HepG2 (cell line): Measurements from ENCODE around the gene GSTM2. TPM values are rescaled to one million over a fixed set of nuclear protein-coding genes. Genes with fewer than 3 reads are reported as not detected.
"Not testable (repeated sequence)": the region's sequence is repeated elsewhere in the genome, so short reads cannot be mapped to it uniquely, and the experiment has no call there.

Experiments
- ATAC-seq: fragments of 200-7000 bp; cut with Tn5 transposase; 3 replicates; pipeline ENCODE4 v1.9.1; 2020; ENCODE audit warnings: mild to moderate bottlenecking, moderate library complexity
- BruUV-seq: library from RNA; stranded (reverse); fragments of 400-500 nt; replicated peaks from 2 replicates; lab custom pipeline; 2021; lab: Mats Ljungman, UMichigan
- CTCF ChIA-PET: fragments of 300-600 bp; formaldehyde crosslinking; extraction: SDS; loops from one replicate; lab custom pipeline; 2021; ENCODE audit warnings: low total read pairs, inconsistent platforms, low intra/inter-chr PET ratio; lab: Yijun Ruan, JAX
- POLR2A ChIA-PET: fragments of 350-600 bp; sonication (Branson Sonifier 250); formaldehyde crosslinking; loops from one replicate; lab custom pipeline; 2020; ENCODE audit warnings: antibody characterized with exemption, inconsistent platforms; lab: Yijun Ruan, JAX
- DNase-seq: peaks from one replicate; pipeline ENCODE4 v3.0.0-alpha.2; 2015; ENCODE audit warnings: low spot score
- FAIRE-seq: peaks from 3 replicates; lab custom pipeline; 2011; peaks lifted over from hg19 to GRCh38; lab: Jason Lieb, UNC
- H2AFZ ChIP-seq: one replicate; pipeline ENCODE4 v1.6.1; 2011; ENCODE audit warnings: low read length, inconsistent platforms
- H3K27ac ChIP-seq: fragments of 300-600 bp; 3 replicates; pipeline ENCODE4 v1.8.0; 2011; ENCODE audit warnings: mixed run types, mild to moderate bottlenecking, mixed read lengths, low read length, inconsistent platforms; ENCODE audit not compliant: insufficient read depth; ENCODE audit errors: extremely low read length
- H3K27me3 ChIP-seq, 2 experiments: fragments of 200-600 bp in 1 of 2; 2 replicates in 1 of 2; 3 replicates in 1 of 2; pipeline versions ENCODE4 v1.6.0 to v1.8.0; 2011; ENCODE audit warnings: low read length in 2 of 2, mild to moderate bottlenecking in 2 of 2, moderate library complexity in 2 of 2, inconsistent platforms in 1 of 2; ENCODE audit not compliant: insufficient read depth in 2 of 2, control insufficient read depth in 1 of 2
- H3K36me3 ChIP-seq, 2 experiments: fragments of 200-600 bp in 1 of 2; replicated peaks in 1 of 2; 2 replicates in 1 of 2; 3 replicates in 1 of 2; pipeline versions ENCODE4 v1.5.1 to v1.8.0; 2011; ENCODE audit warnings: low read length in 2 of 2, inconsistent platforms in 1 of 2; ENCODE audit not compliant: insufficient read depth in 2 of 2, control insufficient read depth in 1 of 2
- H3K4me1 ChIP-seq: 2 replicates; pipeline ENCODE4 v1.5.1; 2012; ENCODE audit warnings: low read length, inconsistent platforms; ENCODE audit not compliant: insufficient read depth
- H3K4me2 ChIP-seq: 2 replicates; pipeline ENCODE4 v1.6.0; 2011; ENCODE audit warnings: low read depth, low read length, inconsistent platforms
- H3K4me3 ChIP-seq, 3 experiments: fragments of 200-600 bp in 1 of 3; sonication (generic), shearing (Covaris generic) in 1 of 3; replicated peaks in 1 of 3; 2 replicates each; pipeline ENCODE4 v1.5.1; 2011 to 2016; ENCODE audit warnings: low read length in 3 of 3, inconsistent platforms in 2 of 3, low read depth in 2 of 3, mild to moderate bottlenecking in 2 of 3, control low read depth in 1 of 3, mixed read lengths in 1 of 3; ENCODE audit not compliant: insufficient read depth in 1 of 3
- H3K79me2 ChIP-seq: one replicate; pipeline ENCODE4 v1.6.1; 2011; ENCODE audit warnings: low read length, inconsistent platforms; ENCODE audit not compliant: insufficient read depth
- H3K9ac ChIP-seq: 2 replicates; pipeline ENCODE4 v1.6.0; 2011; ENCODE audit warnings: mild to moderate bottlenecking, low read depth, low read length, inconsistent platforms; ENCODE audit not compliant: insufficient read depth
- H3K9me3 ChIP-seq: 2 replicates; pipeline ENCODE4 v1.5.1; 2012; ENCODE audit warnings: mild to moderate bottlenecking, low read length
- H4K20me1 ChIP-seq: 2 replicates; pipeline ENCODE4 v1.6.0; 2011; ENCODE audit warnings: inconsistent platforms, mild to moderate bottlenecking, low read length, moderate library complexity; ENCODE audit not compliant: insufficient read depth
- BCL6 ChIP-seq: IDR thresholded peaks from 2 replicates; pipeline ENCODE4 v1.6.1; 2016; ENCODE audit warnings: missing genetic modification reagents, missing compliant biosample characterization
- MED1 ChIP-seq: sonication (generic); formaldehyde crosslinking; IDR thresholded peaks from 2 replicates; pipeline ENCODE4 v1.4.0; 2020; ENCODE audit warnings: missing genetic modification reagents
- ZNF720 ChIP-seq: sonication (generic); formaldehyde crosslinking; IDR thresholded peaks from 2 replicates; pipeline ENCODE4 v1.4.0; 2020; ENCODE audit warnings: missing genetic modification reagents
- WGBS: methylation state at CpG from one replicate; pipeline ENCODE4 v1.1.6; 2017; ENCODE audit warnings: low lambda C conversion rate; 5-methylcytosine and 5-hydroxymethylcytosine counted together
- in situ Hi-C: cut with HindIII; loops from 2 replicates; pipeline ENCODE4 v1.10.0; 2017; ENCODE audit warnings: low pct_unique_long_range_greater_than_20kb; ENCODE audit not compliant: extremely low pct_ligation_motif_present
- intact Hi-C: fragments of 100-400 bp; cut with micrococcal nuclease; formaldehyde crosslinking; loops from one replicate; pipeline ENCODE4 v1.10.0; 2022; ENCODE audit not compliant: unreplicated experiment
- polyA plus RNA-seq, 8 experiments: library from polyadenylated mRNA; depleted of rRNA in 3 of 8; stranded (reverse) in 7 of 8; unstranded in 1 of 8; fragments of >200 nt; fragmentation: Illumina TruSeq in 4 of 8; extraction: Trizol in 4 of 8; gene quantifications; 2 replicates each; pipeline versions ENCODE4 v1.2.1 to v1.2.3, GENCODE V29; 2011 to 2016; ENCODE audit warnings: low read depth in 4 of 8, missing spikeins in 1 of 8, mixed read lengths in 1 of 8; ENCODE audit not compliant: insufficient read depth in 1 of 8
- total RNA-seq, 5 experiments: library from RNA; depleted of rRNA; stranded (reverse); fragments of >200 nt; fragmentation: Illumina TruSeq; extraction: Trizol; gene quantifications; 2 replicates each; pipeline ENCODE4 v1.2.3, GENCODE V29; 2016; ENCODE audit warnings: low read depth in 1 of 5
- TF ChIP-seq, protein P1 (sequence below): sonication (generic); formaldehyde crosslinking; IDR thresholded peaks from 2 replicates; pipeline ENCODE4 v1.5.1; 2020; ENCODE audit warnings: mild to moderate bottlenecking, moderate library complexity, missing genetic modification reagents
- TF ChIP-seq, protein P2 (sequence below): sonication (generic); formaldehyde crosslinking; IDR thresholded peaks from 2 replicates; pipeline ENCODE4 v1.5.0; 2020; ENCODE audit warnings: missing genetic modification reagents

Gene GSTM2
- total and polyA plus RNA-seq, 2 of the 13 experiments (the other 11 are each of a cell fraction or from before 2014, with no cell fraction given): 7.0 to 15.0 TPM

DNA sequence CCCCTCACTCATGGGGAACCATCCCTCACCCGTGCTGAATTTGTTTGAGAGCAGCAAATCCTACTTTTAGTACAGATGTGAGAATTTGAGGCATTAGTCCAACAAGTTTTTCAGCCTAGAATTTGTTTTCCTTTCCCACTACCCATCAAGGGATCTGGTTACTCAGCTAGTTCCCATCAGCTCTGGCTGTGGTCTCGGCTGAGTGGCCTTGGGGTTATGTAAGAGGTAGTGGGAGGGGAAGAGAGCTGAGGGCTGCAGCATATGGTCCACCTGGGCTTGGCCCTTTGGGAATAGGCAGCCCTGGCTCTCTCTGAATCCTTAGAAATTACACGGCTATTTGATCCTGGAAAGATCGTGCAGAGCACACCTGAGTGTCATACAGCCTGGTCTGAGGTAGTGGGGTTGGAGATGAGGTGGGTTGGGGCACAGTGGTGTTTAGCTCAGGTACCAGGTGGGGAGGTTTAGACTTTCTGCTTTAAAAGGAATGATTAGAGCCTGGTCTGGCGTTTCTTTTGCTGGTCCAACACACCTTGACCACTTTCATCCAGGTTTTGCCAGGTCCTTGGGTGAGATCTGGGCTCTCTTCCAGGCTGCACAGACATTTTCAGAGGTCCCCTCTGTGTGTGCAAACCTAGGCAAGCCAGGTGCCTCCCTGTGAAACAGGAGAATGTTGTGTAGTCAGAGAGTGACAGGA lies 7.7 kb upstream of the GSTM2 start:
- FAIRE-seq (no peak), DNase-seq (peak; percentile 30), ATAC-seq (no peak)
- POLR2A ChIA-PET: no interaction called here
- Histone ChIP-seq H3K27ac (no peak overlapping the region), H3K9me3 (no peaks in the 10 kb centered on the region), H4K20me1 (no peaks in the 10 kb centered on the region), H3K4me1 (peaks cover 27% of the 10 kb centered on the region), H2AFZ (no peak overlapping the region), H3K79me2 (no peaks in the 10 kb centered on the region), H3K27me3 (no peaks in the 10 kb centered on the region), H3K9ac (no peak overlapping the region), H3K36me3 (no peaks in the 10 kb centered on the region; a peak in 2 of 5 replicates), H3K4me3 (no peak overlapping the region), H3K4me2 (no peak overlapping the region)
- intact Hi-C loops: loop anchor here (5.0 kb wide), 1 partner anchor 112 kb away; no protein-coding TSS in a partner anchor
- 75% methylated on average over 5 of the region's 5 CpGs for WGBS
- no TSS peak for BruUV-seq
- 0 out of 2 replicates have a peak, but pooled peaks have one; percentile 21 for TF ChIP-seq MED1 (CRISPR knock-in tag)
- TF ChIP-seq, protein P1, sequence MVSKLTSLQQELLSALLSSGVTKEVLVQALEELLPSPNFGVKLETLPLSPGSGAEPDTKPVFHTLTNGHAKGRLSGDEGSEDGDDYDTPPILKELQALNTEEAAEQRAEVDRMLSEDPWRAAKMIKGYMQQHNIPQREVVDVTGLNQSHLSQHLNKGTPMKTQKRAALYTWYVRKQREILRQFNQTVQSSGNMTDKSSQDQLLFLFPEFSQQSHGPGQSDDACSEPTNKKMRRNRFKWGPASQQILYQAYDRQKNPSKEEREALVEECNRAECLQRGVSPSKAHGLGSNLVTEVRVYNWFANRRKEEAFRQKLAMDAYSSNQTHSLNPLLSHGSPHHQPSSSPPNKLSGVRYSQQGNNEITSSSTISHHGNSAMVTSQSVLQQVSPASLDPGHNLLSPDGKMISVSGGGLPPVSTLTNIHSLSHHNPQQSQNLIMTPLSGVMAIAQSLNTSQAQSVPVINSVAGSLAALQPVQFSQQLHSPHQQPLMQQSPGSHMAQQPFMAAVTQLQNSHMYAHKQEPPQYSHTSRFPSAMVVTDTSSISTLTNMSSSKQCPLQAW: 0 out of 2 replicates have a peak, but pooled peaks have one; percentile 28
- TF ChIP-seq ZNF720 (CRISPR knock-in tag): no peak
- peak; percentile 44; the same call in 1 of the 2 replicates for TF ChIP-seq BCL6 (CRISPR knock-in tag)
- TF ChIP-seq, protein P2, sequence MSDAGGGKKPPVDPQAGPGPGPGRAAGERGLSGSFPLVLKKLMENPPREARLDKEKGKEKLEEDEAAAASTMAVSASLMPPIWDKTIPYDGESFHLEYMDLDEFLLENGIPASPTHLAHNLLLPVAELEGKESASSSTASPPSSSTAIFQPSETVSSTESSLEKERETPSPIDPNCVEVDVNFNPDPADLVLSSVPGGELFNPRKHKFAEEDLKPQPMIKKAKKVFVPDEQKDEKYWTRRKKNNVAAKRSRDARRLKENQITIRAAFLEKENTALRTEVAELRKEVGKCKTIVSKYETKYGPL: peak; percentile 95
- in situ Hi-C loops: loop anchor here (10.0 kb wide), 1 partner anchor 55 kb away; the partner anchor contains the start of gene GSTM5
- CTCF ChIA-PET: no interaction called here

DNA sequence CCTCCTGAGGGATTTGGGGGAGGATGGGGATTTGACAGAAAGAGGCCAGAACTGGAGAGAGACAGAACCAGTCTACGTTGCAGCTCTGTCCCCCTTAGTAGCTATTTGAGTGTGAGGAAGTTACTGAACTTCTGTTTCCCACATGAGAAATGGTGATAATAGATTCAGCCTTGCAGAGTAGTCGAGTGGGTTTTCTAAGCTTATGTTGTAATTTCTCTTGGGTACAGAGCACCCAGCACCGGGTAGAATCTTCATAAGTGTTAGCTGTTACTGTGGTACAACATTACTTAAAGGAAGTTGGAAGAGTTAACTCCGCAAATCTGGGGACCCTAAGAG lies 7.2 kb upstream of the GSTM2 start:
- ATAC-seq, FAIRE-seq, H4K20me1 ChIP-seq, DNase-seq, H3K4me2 ChIP-seq, H3K9ac ChIP-seq, H3K27ac ChIP-seq, BruUV-seq, H3K9me3 ChIP-seq, CTCF ChIA-PET, POLR2A ChIA-PET, H3K27me3 ChIP-seq, H3K79me2 ChIP-seq, H3K4me3 ChIP-seq, H3K36me3 ChIP-seq, intact Hi-C loops, H2AFZ ChIP-seq: not testable (repeated sequence)
- peaks cover 22% of the 10 kb centered on the region; the same call in 1 of the 2 replicates for H3K4me1 ChIP-seq
- WGBS: 94% methylated on average over 2 of the region's 4 CpGs
- in situ Hi-C loops: loop anchor here (10.0 kb wide), 1 partner anchor 54 kb away; the partner anchor contains the start of gene GSTM5
